H4 (cell line): ENCODE results near the gene WDR70. TPM values are rescaled to one million over a fixed set of nuclear protein-coding genes. Genes with fewer than 3 reads are reported as not detected.
A peak's percentile ranks its signal among the peaks of the same experiment; 100 is the strongest.

ENCODE experiments used
- DNase-seq: peaks from one replicate; pipeline ENCODE4 v3.0.0-alpha.2; 2015; ENCODE audit warnings: low spot score
- total RNA-seq: library from RNA; depleted of rRNA; stranded (reverse); fragments of >200 nt; shearing (Covaris generic); gene quantifications from 2 replicates; pipeline ENCODE4 v1.2.3, GENCODE V29; 2014

The WDR70 gene
- total RNA-seq, 1 experiment from 2014 or later = 34.2 TPM

DNA sequence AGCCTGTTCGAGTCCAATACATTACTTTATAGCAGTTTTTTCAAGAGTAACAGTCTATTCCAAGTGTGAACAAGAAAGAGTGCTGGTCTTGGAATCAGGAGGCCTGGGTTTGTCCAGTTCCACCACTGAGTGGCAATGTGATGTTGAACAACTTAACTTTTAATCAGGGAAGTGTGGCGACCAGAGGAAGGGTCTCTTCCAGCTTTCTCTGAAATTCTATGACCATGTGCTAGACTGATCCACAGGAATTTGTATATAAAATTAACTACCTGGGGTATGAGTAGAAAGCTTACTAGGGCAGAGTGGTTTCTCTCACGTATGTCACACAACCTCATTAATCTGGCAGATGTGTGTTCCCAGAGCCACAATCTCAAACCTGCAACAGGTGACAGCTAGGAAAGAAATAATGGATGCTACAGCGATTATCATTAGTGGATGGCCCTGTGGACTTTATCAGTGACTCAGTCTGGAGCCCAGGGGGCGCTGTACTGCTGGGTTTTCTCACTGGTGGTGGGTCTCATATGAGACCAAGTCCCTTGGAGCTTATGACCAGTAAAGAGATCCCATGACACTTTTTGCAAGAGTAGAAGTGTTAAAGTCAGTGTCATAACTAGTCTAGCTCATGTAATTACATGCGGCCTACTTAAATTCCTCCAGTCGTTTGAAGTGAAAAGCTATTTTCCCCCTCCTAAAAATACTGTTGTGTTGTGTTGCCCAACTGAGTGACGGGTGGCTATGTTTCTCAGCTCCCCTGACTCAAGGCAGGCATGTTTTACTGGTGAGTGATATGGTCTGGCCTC, 344.2 kb downstream of the WDR70 start:
- DNase-seq = no peak

DNA sequence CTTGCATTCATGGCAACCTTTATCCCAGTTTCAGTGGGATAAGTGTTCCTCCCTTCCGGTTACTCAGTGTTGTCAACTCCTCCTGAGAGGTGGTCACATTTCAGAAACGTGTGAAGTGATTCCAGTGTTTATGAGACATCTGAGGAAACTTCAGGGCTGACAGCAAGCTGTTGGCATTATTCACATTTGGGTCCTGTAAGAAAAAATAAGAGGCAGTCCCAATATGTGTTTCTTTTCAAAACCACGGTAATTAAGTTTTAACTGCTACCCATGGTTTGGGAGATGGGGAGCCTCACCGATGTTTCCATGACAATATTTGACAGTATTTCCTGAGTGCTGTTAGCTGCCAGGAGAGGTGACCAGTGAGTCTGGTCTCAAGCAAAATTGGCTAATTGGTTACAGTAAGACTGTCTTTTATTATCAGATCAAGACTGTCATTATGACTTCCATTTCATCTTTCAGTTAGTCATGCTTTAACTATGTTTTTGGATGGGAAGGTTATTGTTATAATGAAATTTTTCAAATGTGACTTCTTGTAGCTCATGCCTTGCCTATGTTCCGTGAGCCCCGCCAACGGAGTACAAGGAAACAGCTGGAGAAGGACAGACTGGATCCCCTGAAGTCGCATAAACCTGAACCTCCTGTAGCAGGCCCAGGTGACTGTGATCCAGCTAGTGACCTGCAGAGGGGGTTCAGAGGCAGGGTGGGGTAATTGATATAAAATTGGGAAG, 345.4 kb downstream of the WDR70 start:
- peak; percentile 42 for DNase-seq

DNA sequence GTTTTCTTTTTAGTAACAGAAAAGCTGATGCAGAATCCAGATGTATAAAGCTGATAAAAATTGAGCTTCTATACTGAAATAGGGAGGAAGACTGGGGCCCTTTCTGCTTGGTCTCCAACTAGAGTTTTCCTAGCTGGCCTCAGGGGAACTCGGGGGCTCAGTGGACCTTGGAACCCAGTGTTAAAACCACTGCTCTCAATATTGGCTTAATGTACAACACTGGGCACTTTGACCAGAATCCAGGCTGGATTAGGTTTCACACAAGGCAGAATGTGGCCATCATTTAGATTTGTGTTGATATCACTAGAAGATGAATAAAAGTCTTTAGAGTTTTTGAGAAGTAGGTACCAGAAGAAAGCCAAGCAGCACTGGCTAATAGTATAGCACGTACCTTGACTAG, 346.1 kb downstream of the WDR70 start:
- DNase-seq = no peak

DNA sequence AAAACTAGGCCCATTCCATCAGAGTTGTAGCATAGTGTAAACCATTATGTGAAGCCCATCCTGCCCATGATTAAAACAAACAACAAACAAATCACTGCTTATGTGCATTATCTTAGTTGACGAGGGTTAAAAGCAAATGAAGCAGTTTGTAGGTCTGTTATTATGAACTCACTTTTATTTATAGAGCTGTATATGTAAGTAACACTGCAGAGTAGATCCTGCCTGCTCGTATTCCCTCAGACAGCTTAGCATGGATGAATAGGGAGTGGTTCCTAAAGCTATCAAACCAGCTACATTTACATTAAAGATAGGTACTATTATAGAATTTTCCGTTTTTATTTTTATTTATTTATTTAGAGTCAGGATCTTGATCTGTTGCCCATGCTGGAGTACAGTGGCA, 348.1 kb downstream of the WDR70 start:
- no peak for DNase-seq

DNA sequence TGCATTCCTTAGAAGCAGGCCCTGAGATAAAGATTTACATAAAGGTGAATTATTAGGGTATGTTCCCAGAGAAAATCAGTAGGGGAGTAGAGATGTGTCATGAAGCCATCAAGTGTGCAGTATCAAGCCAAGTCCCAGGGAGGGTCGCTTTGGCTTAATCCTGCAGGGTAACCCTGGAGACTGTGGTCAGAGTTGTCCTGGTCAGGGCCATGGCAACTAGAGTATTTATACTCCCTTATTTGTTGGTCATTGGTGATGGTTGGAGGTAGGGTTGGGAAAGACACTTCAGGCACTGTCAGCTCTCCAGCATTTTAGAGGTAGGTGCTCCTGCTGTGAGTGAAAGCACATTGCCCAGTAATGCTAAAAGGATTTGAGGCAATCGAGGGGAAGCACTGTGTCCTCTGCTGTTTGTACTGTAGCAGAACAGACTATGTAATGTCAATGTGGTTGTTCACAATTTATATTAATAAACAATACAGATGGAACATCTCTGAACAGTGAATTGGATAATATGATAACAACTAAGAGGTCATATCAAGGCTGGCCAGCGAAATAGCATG, 351.9 kb downstream of the WDR70 start:
- DNase-seq = no peak

DNA sequence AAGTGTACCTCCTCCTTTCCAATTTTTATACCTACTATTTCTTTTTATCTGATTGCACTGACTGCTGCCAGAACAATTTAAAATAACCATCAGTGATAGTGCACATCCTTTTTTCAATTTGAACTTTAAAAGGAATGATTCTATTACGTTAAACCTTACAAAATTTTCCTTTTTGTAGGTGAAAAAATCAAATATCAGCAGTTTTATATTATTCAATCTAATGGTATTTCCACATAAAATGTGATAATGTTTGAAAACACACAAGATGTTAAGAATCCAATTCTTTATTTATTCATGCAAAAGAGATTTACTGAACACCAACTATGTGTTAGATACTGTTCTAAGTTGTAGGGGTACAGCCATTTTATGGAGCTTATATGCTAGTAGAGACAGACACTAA, 355.0 kb downstream of the WDR70 start:
- DNase-seq = no peak

DNA sequence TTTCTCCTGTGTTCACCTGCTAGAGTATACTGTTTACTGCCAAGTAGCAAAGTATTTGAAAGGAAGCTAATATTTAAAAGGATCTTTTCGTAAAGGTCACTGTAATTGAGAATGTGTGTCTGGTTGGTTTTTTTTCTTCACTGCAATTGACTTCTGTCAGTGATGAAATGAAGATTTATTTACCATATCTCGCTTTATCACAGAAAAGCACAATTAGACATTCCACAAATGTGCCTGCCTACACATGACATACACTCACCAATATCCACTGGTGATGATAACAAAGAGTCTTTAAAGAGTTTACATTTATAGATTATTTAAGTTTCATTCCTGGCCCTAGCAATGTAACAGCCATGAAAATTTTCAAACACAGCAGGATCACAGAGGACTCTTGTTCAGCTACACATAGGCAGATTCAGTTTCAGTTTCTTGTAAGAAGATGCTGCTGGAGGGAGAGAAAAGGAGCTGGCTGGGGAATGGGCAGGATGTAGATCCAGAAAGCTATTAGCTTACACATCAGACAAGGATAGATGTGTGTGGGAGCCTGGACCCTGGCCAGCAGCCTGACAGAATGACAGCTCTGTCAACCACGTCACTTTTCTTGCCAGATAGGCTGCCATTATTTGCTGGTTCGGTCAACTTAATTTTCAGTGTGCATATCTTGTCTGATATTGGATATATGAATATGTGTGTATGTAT, 356.7 kb downstream of the WDR70 start:
- DNase-seq = no peak

DNA sequence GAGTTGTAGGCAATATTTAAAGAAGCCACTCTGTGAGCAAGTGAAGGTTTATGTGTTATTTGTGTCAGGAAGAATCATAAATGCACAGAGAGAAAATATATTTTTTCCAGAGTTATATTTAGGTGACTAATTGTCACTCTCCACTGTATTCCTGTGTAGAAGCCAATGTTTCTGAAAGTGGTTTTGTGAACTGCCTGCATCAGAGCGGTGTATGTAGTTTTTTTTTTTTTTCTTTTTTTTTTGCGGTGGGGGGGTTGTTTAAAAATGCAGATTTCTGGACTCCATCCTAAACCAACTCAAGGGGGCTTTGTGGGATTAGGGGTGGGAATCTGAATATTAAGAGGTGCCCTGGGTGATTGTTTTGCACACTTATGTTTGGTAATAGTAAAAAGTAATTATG, 357.3 kb downstream of the WDR70 start:
- no peak for DNase-seq

DNA sequence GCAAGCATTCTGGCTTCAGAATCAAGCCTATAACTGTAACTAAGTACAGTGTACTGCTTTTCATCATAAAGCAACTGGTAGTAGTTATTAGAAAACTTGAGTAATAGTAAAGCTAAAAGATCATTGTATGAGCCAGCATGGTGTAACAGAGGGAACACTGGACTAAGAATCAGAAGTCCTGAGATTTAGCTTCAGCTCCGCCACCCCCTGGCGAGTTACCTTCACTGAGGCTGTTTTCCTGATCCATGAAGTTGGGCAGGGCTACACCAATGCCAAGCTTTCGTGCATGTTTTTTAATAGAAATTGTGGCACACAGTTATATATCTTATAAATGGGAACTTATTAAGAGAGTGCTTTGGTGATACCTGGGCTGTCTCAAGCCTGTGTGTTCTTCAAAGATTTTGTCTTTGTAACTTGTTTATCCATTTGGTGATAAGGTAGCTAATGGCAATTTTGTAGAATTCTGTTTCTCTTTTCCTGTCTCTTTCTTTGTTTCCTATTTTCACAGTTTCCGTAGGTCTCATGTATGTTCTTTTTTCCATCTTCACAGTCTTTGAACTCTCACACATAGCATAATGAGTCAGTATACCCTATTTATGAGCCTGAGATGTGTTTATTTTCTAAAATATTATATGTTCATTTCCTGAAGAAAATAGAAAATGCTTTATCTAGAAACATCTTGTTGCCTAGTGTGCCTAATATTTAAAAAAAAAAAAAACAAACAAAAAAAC, 358.4 kb downstream of the WDR70 start:
- DNase-seq = no peak

DNA sequence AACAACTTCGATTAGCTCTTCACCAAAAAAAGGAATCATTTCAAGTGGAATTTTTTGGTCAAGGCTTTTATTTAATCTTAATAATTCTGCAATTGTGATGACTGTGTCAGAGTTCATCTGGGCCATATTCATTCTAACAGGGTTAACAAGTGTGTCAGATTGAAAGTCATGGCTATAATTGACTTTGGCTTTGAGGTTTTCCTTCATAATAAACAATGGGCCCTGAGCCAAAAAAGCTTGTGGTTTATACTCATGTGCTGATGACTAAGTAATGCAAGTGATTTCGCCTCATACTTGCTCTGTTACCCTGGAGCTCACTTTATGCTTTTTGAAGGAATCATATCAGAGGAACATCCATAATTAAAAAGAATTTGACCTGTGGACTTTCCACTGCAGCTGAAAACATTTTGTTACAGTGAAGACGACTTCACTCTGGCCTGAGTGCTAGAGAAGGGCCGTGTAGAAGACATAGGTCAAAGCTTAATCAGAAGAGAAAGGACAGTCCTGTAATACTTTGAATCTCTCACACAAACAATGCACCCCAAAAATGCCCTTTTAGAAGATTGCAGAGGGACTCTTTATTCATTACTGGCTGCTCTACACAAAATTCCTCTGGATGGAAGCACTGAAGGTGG, 359.1 kb downstream of the WDR70 start:
- DNase-seq = peak; percentile 85

DNA sequence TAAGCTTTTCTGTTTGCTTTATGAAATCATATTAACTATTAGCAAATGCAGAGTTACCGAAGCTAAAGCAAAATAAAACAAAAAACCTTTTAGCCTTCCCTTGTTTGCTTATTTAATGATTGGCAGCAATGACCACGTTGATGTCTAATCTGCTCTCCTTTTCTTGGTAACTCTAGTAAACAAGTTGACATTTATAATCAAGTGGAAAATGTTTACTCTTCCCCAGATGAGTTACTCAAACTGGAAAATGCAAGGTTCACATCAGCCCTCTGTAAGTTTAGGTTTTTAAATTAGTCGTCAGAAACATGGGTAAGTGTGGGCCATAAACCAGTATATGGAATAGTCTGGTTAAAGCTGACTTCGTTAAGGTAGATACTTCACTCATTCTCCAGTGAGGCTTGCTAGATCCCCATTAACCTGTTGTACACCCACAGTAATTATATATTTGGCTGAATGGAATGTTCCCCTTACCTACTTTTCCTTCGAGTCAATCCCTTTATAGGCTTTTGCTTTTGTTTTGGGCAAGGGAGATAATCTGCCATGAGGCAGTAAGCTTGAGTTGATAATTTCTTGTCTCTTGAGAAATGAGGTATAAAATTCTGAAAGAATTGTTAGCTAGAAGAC, 359.9 kb downstream of the WDR70 start:
- DNase-seq = no peak

DNA sequence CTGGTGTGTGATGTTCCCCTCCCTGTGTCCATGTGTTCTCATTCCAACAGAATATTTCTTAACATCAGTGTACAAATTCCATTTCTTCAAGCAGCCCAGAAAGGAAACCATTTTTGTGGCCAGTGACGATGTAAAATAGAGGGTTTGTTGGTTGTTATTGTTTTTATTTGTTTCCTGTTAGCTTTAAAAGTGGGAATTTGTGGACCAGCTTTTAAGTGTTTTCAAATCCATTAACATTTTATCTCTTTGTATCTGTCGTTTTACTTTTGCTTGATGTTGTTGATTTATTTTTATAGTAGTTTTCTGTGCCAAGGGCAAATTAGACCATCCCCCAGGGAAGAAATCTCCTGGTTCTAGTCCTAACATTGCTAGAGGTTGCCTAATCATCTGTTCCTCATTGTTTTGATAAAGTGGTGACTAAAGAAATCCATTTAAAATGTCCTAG, 360.7 kb downstream of the WDR70 start:
- peak; percentile 29 for DNase-seq

DNA sequence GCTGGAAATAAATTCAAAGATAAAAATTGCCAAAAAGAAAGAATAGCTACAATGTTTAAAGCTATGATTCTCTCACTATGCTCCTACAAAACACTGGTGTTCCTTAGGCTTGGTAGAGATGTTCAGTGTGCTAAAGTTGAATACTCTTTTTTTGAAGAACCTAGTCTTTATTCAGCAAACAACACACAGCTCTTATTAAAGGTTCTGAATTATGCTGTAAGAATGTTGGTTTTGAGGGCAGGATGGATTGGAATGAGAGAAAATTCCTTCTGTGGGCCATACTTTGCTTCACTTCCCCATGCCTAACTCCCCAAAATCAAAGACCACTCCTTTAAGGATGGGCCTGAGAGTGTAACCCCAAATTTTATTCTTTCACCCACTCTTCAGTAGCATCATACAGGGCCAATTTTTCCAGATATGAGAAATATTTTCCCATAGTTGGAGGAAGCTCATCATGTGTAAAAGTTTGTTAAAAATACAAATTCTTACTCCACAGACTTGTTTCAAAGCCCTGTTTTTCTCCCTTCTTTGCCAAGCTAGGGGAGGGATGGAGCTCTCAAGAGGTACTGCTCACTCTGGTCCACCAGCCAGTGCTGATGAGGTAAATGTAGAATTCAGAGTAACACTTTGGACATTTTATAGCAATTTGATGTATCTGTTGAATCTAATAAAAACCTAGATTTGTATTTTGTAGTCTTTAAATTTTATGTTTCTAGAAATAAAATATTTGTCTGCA, 361.4 kb downstream of the WDR70 start:
- DNase-seq = no peak

DNA sequence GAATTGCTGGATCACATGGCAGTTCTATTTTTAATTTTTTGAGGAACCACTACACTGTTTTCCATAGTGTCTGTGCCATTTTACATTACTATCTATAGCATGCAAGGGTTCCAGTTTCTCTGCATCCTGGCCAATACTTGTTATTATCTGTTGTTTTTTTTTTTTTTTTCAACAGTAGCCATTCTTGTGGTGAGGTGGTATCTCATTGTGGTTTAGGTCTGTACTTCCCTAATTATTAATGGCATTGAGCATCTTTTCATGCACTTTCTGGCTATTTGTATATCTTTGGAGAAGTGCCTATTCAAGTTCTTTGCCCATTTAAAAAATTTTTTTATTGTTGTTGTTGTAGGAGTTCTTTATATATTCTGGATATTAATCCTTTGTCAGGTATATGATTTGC, 363.0 kb downstream of the WDR70 start:
- DNase-seq = no peak

DNA sequence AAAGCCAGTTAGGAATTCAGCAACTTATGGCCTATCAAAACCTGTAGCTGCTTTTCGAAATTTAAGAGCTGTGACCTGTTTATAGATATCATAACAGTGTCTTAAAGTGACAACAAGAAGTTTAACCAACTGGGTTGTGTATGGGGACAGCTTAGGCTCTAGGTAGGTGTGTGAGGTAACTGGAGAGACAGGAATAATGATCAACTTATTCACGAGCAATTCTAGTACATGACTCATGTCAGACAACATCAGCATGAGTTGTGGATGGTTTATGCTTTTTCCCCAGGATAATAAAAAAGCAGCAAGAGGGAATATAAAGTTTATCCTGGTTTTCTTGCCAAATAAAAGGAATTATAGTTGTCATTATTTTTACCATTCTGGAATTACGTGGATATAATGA, 372.1 kb downstream of the WDR70 start:
- no peak for DNase-seq

DNA sequence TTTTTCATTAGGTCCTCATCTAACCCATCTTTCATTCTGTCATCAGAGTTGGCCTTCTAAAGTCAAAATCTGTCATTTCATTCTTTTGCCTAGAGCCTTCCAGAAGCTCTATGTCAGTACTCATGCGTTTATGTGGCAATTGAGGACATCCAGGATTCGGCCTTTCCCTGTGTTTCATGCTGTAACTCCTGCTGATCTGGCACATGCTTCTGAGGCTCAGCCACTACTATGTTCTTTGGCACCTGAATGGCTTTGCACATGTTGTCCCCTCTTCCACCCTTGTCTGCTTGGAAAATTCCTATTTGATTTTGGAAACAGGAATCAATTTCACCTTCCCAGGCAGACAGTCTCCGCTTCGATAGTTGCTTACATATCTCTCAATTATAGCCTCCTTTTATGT, 375.9 kb downstream of the WDR70 start:
- no peak for DNase-seq

DNA sequence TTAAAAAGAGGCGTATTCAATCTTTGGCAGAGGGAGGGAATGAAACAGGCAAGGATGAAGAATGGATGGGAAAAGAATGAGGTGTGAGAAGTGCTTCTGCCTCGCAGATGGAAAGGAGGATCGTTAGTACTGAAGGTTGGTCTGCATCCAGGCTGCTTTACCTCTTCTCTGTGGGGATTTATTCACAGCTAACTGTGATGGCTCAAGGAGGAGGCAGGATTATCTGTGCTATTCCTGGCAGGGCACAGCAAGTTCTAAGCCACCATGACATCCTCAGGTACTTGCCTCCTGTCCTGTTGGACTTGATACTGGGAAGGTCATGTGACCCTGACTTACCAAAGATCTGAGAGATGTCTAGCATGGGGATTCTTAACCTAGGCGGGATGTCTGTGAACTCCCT, 376.5 kb downstream of the WDR70 start:
- DNase-seq = no peak

DNA sequence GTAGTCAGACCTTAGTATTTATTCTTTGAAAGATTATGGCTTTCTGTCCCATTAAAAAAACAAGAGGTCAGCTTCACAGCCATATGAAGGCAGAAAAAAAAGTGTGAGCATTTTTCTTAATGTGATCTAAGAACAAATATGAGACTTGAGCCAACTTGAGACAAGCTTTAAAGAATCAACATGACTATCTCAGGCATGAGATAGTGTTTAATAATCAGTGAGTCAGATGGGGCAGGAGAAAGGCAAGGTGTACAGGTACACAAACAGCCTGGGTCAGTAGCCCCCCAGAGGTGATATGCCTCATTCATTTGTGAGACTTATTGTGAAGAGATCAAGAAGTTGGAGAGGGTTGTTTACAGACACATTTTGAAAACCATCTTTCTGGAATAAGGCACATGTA, 377.1 kb downstream of the WDR70 start:
- DNase-seq = no peak

DNA sequence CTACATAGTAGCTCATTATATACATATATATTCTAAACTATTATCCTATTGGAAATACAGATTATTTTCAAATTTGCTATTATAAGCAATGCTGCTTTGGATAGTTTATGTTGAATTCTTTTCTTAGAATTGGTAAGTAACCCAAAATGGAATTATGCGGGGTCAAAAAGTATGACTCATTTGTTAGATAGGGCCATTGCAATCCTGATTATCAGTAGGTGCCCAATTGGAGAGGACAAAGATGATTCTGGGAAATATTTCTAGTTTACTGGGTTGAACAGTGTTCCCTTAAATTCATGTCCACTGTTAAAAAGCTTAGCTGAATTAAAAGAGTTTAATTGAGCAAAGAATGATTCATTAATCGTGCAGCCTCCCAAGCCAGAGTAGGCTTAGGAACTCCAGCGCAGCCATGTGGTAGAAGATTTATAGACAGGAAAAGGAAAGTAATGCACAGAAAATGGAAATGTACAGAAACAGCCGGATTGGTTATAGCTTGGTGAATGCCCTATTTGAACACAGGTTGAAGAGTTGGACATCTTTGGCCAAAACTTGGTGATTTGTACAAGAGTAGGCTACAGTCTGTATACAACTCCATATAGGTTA, 379.0 kb downstream of the WDR70 start:
- no peak for DNase-seq

DNA sequence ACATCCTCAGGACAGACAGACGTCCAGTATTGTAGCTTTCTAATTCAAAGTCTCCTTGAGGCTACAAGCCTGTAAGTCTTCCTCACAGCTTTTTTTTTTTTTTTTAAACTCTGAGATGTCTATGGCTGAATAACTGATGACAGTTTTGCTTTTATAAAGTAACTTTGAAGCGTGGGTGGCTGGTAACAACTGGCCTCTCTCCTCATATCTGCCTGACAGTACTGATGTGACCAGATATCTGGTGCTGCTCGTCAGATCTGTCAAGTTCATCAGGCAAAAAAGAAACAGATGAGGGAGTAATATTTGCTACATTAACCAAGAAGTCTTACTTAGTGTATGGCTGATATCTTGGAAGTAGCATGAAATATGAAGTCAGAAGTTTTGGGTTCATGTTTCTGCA, 388.1 kb downstream of the WDR70 start:
- DNase-seq = no peak
